Measurements from ENCODE around the gene ERBB4.

ERBB4 gene

GRCh38 chr2:212088353-212088752 lies 450.2 kb downstream of the ERBB4 start:
- no peak for DNase-seq (ENCODE audit: low read depth in 1 of 2, low spot score in 1 of 2)

- DNase-seq (ENCODE audit: low read depth in 1 of 2, low spot score in 1 of 2): no peak
Measured at GRCh38 chr2:212083492-212083891, 455.1 kb downstream of the ERBB4 start.

DNA sequence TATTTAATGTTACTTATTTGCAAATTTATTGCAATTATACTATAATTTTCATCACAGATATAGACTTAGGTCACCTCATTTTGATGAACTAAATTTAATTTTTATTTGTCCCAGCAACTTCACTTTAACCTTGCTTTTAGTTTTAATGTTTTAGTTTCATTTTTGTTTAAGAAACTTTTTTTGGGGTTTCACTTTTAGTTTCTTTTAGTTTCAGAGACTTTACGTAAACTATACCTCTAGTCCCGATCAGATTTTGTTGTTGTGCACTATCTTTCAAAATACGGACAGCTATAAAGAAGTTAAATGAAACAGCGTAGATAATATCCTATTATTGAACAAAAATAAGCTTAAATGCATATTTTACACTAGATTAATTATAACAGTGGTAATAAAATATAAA lies 460.5 kb downstream of the ERBB4 start:
- no peak for DNase-seq (ENCODE audit: low read depth in 1 of 2, low spot score in 1 of 2)

DNA sequence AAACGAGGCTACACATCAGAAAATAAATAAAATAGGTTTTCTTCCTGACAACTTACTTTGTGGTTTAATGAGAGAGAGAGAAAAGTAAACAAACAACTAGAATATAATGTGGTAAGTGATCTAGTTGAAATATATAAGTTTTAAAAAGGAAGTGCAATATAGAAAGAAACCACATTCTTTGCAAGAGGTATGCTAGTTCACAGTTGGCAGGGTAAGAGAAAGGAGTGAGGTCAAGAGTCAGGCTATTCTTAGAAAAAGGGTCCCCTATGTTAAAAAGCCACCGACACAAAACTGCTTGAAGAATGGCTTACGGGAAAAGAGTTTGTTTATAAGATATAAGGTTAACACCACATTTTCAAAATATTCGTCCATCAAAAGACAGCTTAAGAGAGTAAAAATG lies 462.1 kb downstream of the ERBB4 start:
- DNase-seq (ENCODE audit: low read depth in 1 of 2, low spot score in 1 of 2): no peak

- DNase-seq (ENCODE audit: low read depth in 1 of 2, low spot score in 1 of 2): no peak
Measured at GRCh38 chr2:212073360-212073759, 465.2 kb downstream of the ERBB4 start.

GRCh38 chr2:212066546-212066945 lies 472.1 kb downstream of the ERBB4 start:
- DNase-seq (ENCODE audit: low read depth in 1 of 2, low spot score in 1 of 2): no peak

DNA sequence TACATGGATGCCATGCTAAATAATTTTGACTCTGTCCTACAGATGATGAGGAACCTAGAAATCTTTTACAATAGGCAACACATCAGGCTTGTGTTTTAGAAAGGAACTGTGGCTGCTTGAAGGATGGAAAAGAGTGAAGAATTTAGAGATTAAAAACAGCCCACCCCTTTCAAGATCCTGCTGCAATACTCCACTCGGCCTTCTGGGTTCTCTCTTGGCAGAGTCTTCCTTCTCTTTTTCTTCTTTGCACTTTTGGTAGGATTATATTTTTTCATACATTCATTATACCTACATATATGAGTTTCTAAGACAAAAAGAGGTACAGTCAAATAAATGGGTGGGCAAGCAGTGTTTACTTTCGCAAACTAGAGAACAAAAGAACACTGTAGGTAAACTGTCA lies 474.3 kb downstream of the ERBB4 start:
- no peak for DNase-seq (ENCODE audit: low read depth in 1 of 2, low spot score in 1 of 2)

- no peak for DNase-seq (ENCODE audit: low read depth in 1 of 2, low spot score in 1 of 2)
Measured at GRCh38 chr2:212052412-212053159, 486.0 kb downstream of the ERBB4 start.

GRCh38 chr2:212050871-212051270 lies 487.7 kb downstream of the ERBB4 start:
- no peak for DNase-seq (ENCODE audit: low read depth in 1 of 2, low spot score in 1 of 2)

DNA sequence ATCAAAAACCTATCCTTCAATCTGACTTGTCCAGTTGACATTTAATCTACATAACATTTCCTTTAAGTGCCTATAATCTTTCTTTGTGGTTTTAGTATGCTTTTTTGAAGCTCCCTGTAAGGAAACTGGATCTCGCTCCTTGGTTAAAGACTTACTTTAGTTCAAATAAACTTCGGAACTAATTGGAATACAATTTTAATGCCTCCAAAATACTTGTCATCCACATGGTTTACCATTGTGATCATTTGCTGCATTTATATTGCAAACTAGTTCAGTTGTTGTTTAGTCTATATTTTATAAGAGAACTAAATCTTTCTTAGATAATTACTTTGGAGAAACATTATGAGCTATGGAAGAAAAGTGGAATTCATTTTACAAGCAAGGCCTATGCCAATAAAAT lies 496.0 kb downstream of the ERBB4 start:
- DNase-seq (ENCODE audit: low read depth in 1 of 2, low spot score in 1 of 2): no peak

GRCh38 chr2:212037062-212037461 lies 501.5 kb downstream of the ERBB4 start:
- DNase-seq (ENCODE audit: low read depth in 1 of 2, low spot score in 1 of 2): no peak

DNA sequence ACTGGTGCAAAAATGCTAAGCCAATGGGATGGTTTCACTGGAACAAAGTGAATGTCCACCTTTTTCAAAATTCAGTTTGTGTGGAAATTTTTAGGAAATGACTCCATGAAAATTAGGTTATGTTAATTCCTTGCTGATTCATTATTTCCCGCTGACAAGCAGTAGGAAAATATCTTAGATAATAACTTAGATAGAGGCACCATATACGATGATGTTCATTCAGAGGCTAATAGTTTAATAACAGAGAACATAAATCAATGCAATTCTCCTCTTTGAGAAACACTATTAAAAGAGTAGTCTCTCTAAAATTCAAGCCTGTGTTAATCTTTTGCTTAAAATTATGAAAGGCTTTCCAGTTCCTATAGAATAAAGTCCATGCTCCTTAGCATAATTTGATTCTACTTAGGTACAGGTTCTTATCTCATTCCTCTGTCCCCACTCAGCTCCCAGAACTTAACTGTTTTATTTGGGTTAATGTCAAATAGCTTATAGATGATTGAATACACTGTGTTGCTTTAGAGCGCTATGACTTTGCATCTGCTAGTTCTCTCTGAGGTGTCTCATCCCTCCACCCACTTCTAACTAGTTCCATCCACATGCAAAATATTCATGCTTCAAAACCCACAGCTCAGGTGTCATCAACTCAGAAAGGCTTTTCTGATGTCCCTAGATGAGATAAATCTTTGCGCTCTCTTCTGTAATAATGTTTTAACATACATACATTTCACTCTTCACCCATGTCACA lies 503.6 kb downstream of the ERBB4 start:
- DNase-seq (ENCODE audit: low read depth in 1 of 2, low spot score in 1 of 2): no peak

DNA sequence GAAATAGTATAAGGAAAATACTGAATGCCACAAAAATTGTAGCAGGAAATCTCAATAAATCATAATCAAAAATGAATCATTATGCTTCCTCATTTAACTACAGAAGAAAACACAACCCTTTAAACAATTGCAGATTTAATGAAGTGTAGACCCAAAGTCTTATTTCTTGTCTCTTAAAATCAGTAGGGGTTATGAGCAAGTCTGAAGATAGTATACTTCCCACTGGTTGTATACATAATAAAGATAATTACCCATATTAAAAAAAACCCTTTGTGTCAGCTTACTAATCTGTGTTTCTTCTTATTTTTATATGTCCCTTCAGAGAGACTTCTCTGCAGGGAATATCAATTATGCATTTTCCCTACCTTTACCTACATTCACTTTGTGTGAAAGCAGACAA lies 504.7 kb downstream of the ERBB4 start:
- no peak for DNase-seq (ENCODE audit: low read depth in 1 of 2, low spot score in 1 of 2)

DNA sequence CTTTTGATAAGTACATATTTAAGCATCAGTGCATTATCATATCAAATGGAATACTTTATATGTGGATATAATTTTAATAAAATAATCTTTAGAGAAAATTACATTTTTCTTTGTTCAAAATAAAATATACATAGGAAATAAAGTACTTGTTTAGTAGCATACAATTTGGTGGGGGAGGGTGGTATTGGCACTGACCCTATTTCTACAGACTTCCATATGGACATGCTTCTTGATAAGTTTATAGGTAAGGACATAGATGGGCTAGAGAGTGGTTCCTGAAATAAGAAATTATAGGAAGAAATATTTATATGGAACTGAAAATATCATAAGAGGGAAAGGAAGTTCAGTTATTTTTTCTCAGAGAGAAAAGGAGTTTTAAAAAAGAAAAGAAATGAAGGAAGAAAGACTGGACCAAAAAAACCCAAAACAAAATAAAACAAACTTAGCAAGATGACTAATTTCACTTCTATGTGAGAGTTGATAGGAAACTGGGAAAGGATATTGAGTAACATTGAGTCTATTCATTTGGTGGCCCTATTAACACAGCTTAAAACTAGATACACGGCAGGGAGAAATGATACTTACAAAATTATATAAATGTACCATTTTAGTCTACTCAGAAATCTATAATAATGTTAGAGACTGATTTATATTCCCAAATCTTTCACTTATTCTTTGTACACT lies 505.9 kb downstream of the ERBB4 start:
- no peak for DNase-seq (ENCODE audit: low read depth in 1 of 2, low spot score in 1 of 2)

DNA sequence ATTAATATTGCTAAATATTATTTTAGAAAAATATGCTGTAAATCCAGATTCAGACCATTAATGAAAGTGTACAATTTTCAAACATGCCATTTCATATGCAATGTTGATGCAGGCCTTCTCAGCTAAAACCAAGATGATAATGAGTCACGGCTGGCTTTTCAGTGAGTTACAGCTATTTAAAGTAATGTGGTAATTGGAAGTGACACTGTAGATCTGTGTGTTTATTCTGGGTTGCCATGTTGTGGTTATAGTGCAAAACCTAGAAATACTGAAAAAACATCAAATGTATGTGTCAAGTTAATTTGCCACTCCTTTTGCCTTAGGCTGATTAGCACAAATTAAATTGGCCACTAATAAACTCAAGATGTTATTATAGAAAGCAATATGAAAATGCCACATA lies 506.6 kb downstream of the ERBB4 start:
- no peak for DNase-seq (ENCODE audit: low read depth in 1 of 2, low spot score in 1 of 2)

- no peak for DNase-seq (ENCODE audit: low read depth in 1 of 2, low spot score in 1 of 2)
Measured at GRCh38 chr2:212030709-212031108, 507.9 kb downstream of the ERBB4 start.

GRCh38 chr2:212028798-212029394 lies 509.7 kb downstream of the ERBB4 start:
- no peak for DNase-seq (ENCODE audit: low read depth in 1 of 2, low spot score in 1 of 2)

- DNase-seq (ENCODE audit: low read depth in 1 of 2, low spot score in 1 of 2): no peak
Measured at GRCh38 chr2:212027681-212028628, 510.6 kb downstream of the ERBB4 start.

DNA sequence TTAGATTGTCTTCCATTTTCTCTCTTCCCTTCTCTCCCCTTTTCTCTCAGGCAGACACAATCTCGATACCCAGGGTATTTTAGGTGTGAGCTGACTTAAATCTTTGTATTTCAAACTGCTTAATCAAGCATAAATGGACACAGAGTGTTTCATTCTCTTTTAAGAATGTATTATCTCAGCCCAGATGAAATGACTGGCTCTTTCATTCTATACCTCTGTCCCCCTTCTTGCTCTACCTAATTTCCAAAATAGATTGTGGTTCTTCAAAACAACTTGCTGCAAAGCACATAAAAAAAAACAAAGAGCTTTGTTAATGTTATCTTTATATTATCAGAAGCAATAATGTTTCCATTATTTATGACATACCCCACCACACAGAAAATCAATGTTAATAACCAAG lies 514.6 kb downstream of the ERBB4 start:
- no peak for DNase-seq (ENCODE audit: low read depth in 1 of 2, low spot score in 1 of 2)

- DNase-seq (ENCODE audit: low read depth in 1 of 2, low spot score in 1 of 2): no peak
Measured at GRCh38 chr2:212022966-212023365, 515.6 kb downstream of the ERBB4 start.

DNA sequence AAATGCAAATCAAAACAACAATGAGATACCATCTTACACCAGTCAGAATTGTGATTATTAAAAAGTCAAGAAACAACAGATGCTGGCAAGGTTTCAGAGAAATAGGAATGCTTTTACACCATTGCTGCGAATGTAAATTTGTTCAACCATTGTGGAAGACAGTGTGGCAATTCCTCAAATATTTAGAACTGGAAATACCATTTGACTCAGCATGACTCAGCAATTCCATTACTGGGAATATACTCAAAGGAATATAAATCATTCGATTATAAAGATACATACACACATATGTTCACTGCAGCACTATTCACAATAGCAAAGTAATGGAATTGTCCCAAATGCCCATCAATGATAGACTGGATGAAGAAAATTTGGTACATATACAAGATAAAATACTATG lies 516.7 kb downstream of the ERBB4 start:
- no peak for DNase-seq (ENCODE audit: low read depth in 1 of 2, low spot score in 1 of 2)

Measured in activated CD4-positive, alpha-beta T cell treated with anti-CD3 and anti-CD28 coated beads, Interleukin-2, amount 50 U/mL, for 24 hours (primary cell).